MCF 10A (cell line): Measurements from ENCODE around the gene KIAA1614. TPM values are rescaled to one million over a fixed set of nuclear protein-coding genes. Genes with fewer than 3 reads are reported as not detected.
A peak's percentile ranks its signal among the peaks of the same experiment; 100 is the strongest.

Experiments
- Bru-seq: library from RNA; stranded (reverse); fragments of 400-500 nt; gene quantifications from one replicate; lab custom pipeline; 2021; lab: Mats Ljungman, UMichigan
- BruChase-seq, 2 experiments: library from RNA; stranded (reverse); fragments of 400-500 nt; gene quantifications; one replicate each; lab custom pipeline; 2021; lab: Mats Ljungman, UMichigan
- BruUV-seq: library from RNA; stranded (reverse); fragments of 400-500 nt; replicated peaks from 2 replicates; lab custom pipeline; 2021; lab: Mats Ljungman, UMichigan
- CTCF ChIA-PET: fragments of 300-600 bp; sonication (Branson Sonifier 250); formaldehyde crosslinking; extraction: SDS; loops from one replicate; lab custom pipeline; 2021; ENCODE audit warnings: antibody characterized with exemption, inconsistent platforms; lab: Yijun Ruan, JAX
- POLR2A ChIA-PET: fragments of 300-600, 350-650 bp; sonication (Branson Sonifier 250); formaldehyde crosslinking; extraction: SDS; loops from one replicate; lab custom pipeline; 2020; ENCODE audit warnings: antibody characterized with exemption, inconsistent platforms; lab: Yijun Ruan, JAX
- DNase-seq: peaks from one replicate; pipeline ENCODE4 v3.0.0-alpha.2; 2018; ENCODE audit not compliant: unreplicated experiment
- H3K27ac Mint-ChIP-seq: one replicate; pipeline ENCODE4 v1.8.0; 2022; ENCODE audit warnings: mild to moderate bottlenecking, low read depth, mixed read lengths; ENCODE audit not compliant: unreplicated experiment
- H3K27me3 Mint-ChIP-seq: one replicate; pipeline ENCODE4 v1.8.0; 2022; ENCODE audit warnings: mixed read lengths; ENCODE audit not compliant: insufficient read depth, unreplicated experiment
- H3K36me3 Mint-ChIP-seq: one replicate; pipeline ENCODE4 v1.8.0; 2022; ENCODE audit warnings: mild to moderate bottlenecking, moderate library complexity, mixed read lengths; ENCODE audit not compliant: insufficient read depth, unreplicated experiment
- H3K4me1 Mint-ChIP-seq: one replicate; pipeline ENCODE4 v1.8.0; 2022; ENCODE audit warnings: mixed read lengths; ENCODE audit not compliant: insufficient read depth, unreplicated experiment
- H3K4me3 Mint-ChIP-seq: one replicate; pipeline ENCODE4 v1.8.0; 2022; ENCODE audit warnings: mild to moderate bottlenecking, moderate library complexity, mixed read lengths; ENCODE audit not compliant: unreplicated experiment
- H3K9me3 Mint-ChIP-seq: one replicate; pipeline ENCODE4 v1.8.0; 2022; ENCODE audit warnings: mixed read lengths; ENCODE audit not compliant: unreplicated experiment
- intact Hi-C: fragments of 100-400 bp; cut with micrococcal nuclease; formaldehyde crosslinking; loops from 2 replicates; pipeline ENCODE4 v1.14.1; 2022
- long read RNA-seq: library from polyadenylated mRNA; stranded (forward); transcript quantifications from one replicate; pipeline ENCODE4 v2.0.0, GENCODE V29; 2022
- total RNA-seq: library from RNA; stranded (reverse); gene quantifications from 2 replicates; pipeline ENCODE4 v1.2.3, GENCODE V29; 2022
- TF ChIP-seq, protein P1 (sequence below): fragments of 200-600 bp; IDR thresholded peaks from one replicate; pipeline ENCODE4 v1.8.0; 2022; ENCODE audit warnings: antibody characterized with exemption, mild to moderate bottlenecking; ENCODE audit not compliant: unreplicated experiment

The KIAA1614 gene
- 0.66 and 1.1 TPM in 2 replicates for total RNA-seq
- Bru-seq, nascent RNA: percentile 28 among the genes with signal in this experiment
- percentile 61 among the genes with signal in this experiment for BruChase-seq, experiment 1, labeled RNA remaining after a 6-hour chase
- BruChase-seq, experiment 2, labeled RNA remaining after a 2-hour chase: percentile 45 among the genes with signal in this experiment
- long read RNA-seq: 0 reads

DNA sequence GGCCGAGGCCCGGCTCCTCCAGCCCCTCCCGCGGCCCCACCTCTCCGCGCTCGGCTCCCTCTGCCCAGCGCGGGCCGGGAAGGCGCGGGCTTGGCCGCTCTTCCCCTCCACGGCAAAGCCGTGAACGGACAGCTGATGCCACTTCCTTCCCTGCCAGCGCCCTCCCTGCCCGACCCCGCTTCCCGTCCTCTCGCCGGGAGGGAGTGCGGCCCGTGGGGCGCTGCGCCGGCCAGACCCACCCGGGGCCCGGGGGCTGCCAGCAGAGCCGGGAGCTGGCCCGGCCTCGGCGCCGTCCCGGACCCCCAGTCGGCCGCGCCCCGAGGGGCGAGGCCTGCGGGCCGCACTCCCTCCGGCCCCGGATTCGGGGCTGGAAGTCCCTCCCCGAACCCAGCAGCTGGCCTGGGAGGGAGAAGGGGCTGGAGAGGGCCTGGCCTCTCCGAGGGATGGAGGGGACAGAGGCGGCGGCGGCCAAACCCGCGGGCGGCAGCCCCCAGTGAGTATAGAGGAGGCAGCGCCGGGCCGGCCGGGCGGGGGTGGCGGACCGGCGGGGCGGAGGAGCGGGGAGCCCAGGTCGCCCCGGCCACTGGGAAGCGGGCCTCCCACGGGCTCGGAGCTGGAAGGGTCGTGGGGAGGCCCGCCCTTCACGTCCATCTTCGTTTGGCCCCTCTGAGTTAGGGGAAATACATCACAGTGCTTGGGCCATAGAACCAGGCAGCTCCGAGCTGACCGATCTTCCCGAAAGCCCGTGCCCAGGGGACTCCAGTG, at the start of gene KIAA1614:
KIAA1614 (plus strand) TSS at position 97 of the 765 bp plus-strand sequence; CDS start at position 444, 347 bp downstream.
- POLR2A ChIA-PET: no interaction called here
- intact Hi-C loops: no loop called here
- no peaks in the 10 kb centered on the region for H3K36me3 Mint-ChIP-seq
- H3K27ac Mint-ChIP-seq: no peak within 1 kb of the TSS
- H3K9me3 Mint-ChIP-seq: no peaks in the 10 kb centered on the region
- BruUV-seq: no TSS peak
- no peaks in the 10 kb centered on the region for H3K4me1 Mint-ChIP-seq
- CTCF ChIA-PET: interaction anchor here (1.2 kb wide), 1 partner anchor 16 kb away, joined by 7 read pairs; no protein-coding TSS in a partner anchor
- H3K27me3 Mint-ChIP-seq: no peaks in the 10 kb centered on the region
- TF ChIP-seq, protein P1, sequence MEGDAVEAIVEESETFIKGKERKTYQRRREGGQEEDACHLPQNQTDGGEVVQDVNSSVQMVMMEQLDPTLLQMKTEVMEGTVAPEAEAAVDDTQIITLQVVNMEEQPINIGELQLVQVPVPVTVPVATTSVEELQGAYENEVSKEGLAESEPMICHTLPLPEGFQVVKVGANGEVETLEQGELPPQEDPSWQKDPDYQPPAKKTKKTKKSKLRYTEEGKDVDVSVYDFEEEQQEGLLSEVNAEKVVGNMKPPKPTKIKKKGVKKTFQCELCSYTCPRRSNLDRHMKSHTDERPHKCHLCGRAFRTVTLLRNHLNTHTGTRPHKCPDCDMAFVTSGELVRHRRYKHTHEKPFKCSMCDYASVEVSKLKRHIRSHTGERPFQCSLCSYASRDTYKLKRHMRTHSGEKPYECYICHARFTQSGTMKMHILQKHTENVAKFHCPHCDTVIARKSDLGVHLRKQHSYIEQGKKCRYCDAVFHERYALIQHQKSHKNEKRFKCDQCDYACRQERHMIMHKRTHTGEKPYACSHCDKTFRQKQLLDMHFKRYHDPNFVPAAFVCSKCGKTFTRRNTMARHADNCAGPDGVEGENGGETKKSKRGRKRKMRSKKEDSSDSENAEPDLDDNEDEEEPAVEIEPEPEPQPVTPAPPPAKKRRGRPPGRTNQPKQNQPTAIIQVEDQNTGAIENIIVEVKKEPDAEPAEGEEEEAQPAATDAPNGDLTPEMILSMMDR: no peak
- peak within 1 kb of the TSS; percentile 21 for H3K4me3 Mint-ChIP-seq
- no peak for DNase-seq

- ChIA-PET POLR2A (interaction anchor here (0.7 to 5.7 kb wide), 19 partner anchors 10 to 361 kb away, joined by 3 to 114 read pairs (median 7); partner anchors contain the start of genes ACBD6 and XPR1), CTCF (interaction anchor here (0.6 to 6.5 kb wide), 53 partner anchors 10 to 674 kb away, joined by 3 to 253 read pairs (median 5); partner anchors contain the start of genes ACBD6 and XPR1)
- Mint-ChIP-seq H3K9me3 (no peaks in the 10 kb centered on the region), H3K4me1 (peaks cover 26% of the 10 kb centered on the region), H3K4me3 (no peak overlapping the region), H3K27me3 (no peaks in the 10 kb centered on the region), H3K27ac (no peak overlapping the region), H3K36me3 (peaks cover 23% of the 10 kb centered on the region)
- intact Hi-C loops: loop anchor here (5.0 to 10.0 kb wide), 3 partner anchors 86 to 1158 kb away; no protein-coding TSS in a partner anchor
- TF ChIP-seq, protein P1: peak; percentile 89
- DNase-seq: peak; percentile 81
- no TSS peak for BruUV-seq
Measured at GRCh38 chr1:180863158-180863775, 49.4 kb upstream of the KIAA1614 start.

GRCh38 chr1:180881806-180882509, 30.7 kb upstream of the KIAA1614 start:
- Mint-ChIP-seq H3K27me3 (no peaks in the 10 kb centered on the region), H3K36me3 (peaks cover 23% of the 10 kb centered on the region), H3K4me1 (peaks cover 14% of the 10 kb centered on the region), H3K27ac (peak overlapping the region; percentile 44), H3K4me3 (no peak overlapping the region), H3K9me3 (no peaks in the 10 kb centered on the region)
- CTCF ChIA-PET: interaction anchor here (0.6 to 8.3 kb wide), 55 partner anchors 9 to 1196 kb away, joined by 3 to 124 read pairs (median 4); no protein-coding TSS in a partner anchor
- DNase-seq: peak; percentile 60
- TF ChIP-seq, protein P1: peak; percentile 67
- BruUV-seq: no TSS peak
- intact Hi-C loops: loop anchor here (1.0 to 5.0 kb wide), 7 partner anchors 28 to 543 kb away; partner anchors contain the start of gene STX6
- POLR2A ChIA-PET: interaction anchor here (0.5 to 1.8 kb wide), 17 partner anchors 71 to 556 kb away, joined by 3 to 11 read pairs (median 4); no protein-coding TSS in a partner anchor
